Suprapubic skin (tissue), 4 donors: Measurements from ENCODE around the gene IFNG. TPM values are rescaled to one million over a fixed set of nuclear protein-coding genes. Genes with fewer than 3 reads are reported as not detected.
"Not testable (repeated sequence)": the region's sequence is repeated elsewhere in the genome, so short reads cannot be mapped to it uniquely, and the experiment has no call there.

Experiments used
- DNase-seq, 2 donors: peaks; one replicate each; pipeline ENCODE4 v3.0.0-alpha.2; 2019; ENCODE audit warnings: low spot score in 2 of 2
- H3K27ac ChIP-seq: fragments of 200-600 bp; sonication (generic); one replicate; pipeline ENCODE4 v1.5.1; 2019
- H3K27me3 ChIP-seq: fragments of 200-600 bp; sonication (generic); one replicate; pipeline ENCODE4 v1.5.1; 2019
- H3K36me3 ChIP-seq: fragments of 200-600 bp; sonication (generic); one replicate; pipeline ENCODE4 v1.5.1; 2019
- H3K4me1 ChIP-seq: fragments of 200-600 bp; sonication (generic); one replicate; pipeline ENCODE4 v1.5.1; 2019
- H3K4me3 ChIP-seq: fragments of 200-600 bp; sonication (generic); one replicate; pipeline ENCODE4 v1.5.1; 2019; ENCODE audit warnings: mild to moderate bottlenecking
- H3K9me3 ChIP-seq: fragments of 200-600 bp; sonication (generic); one replicate; pipeline ENCODE4 v1.5.1; 2019
- CTCF ChIP-seq, 2 donors: fragments of 200-600 bp in 1 of 2; fragments of 450-650 bp in 1 of 2; sonication (generic) in 1 of 2; IDR thresholded peaks; one replicate each; pipeline ENCODE4 v1.5.1; 2016 to 2019; ENCODE audit warnings: antibody characterized with exemption in 2 of 2, mild to moderate bottlenecking in 1 of 2, moderate library complexity in 1 of 2
- EP300 ChIP-seq: sonication (generic); formaldehyde crosslinking; IDR thresholded peaks from one replicate; pipeline ENCODE4 v1.6.1; 2017; ENCODE audit warnings: antibody characterized with exemption
- POLR2A ChIP-seq, 2 donors: fragments of 450-650 bp; IDR thresholded peaks; one replicate each; pipeline ENCODE4 v1.6.1; 2017; ENCODE audit warnings: antibody characterized with exemption in 2 of 2, mild to moderate bottlenecking in 2 of 2, moderate library complexity in 2 of 2
- POLR2AphosphoS5 ChIP-seq, 3 donors: sonication (generic); formaldehyde crosslinking; IDR thresholded peaks; one replicate each; pipeline ENCODE4 v1.6.1; 2017; ENCODE audit warnings: antibody characterized with exemption in 3 of 3
- WGBS: methylation state at CpG from one replicate; pipeline ENCODE4 v1.1.5; 2018; 5-methylcytosine and 5-hydroxymethylcytosine counted together
- total RNA-seq, 4 donors: library from RNA; depleted of rRNA; stranded (reverse); fragments of >200 nt; gene quantifications; one replicate each; pipeline ENCODE4 v1.1.0, GENCODE V29; 2016

Gene IFNG
- total RNA-seq, 4 donors from 2014 or later = not detected

DNA sequence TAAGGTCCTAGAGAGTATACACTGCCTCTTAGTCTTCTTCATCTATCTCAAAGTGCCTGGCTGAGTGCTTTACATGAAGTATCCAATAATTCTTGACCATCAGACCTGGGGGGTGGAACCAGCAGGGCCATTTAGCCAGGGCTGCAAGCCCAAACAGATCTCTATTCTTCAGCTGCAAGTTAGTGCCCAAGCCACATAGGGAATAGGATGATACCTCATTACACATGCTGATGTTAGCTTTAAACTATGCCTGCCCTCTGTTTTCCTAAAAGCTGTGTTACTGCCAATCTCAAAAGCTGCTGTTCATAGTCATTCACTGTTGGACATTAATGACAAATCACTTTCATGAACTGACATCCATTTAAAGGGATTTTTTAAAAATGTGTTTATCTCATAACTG lies 16.7 kb upstream of the IFNG start:
- H3K4me3 ChIP-seq = no peak overlapping the region
- no peaks in the 10 kb centered on the region for H3K36me3 ChIP-seq
- H3K9me3 ChIP-seq = no peaks in the 10 kb centered on the region
- no peak for TF ChIP-seq EP300
- no peak for TF ChIP-seq POLR2AphosphoS5 (IDR thresholded peaks at IDR 0.05)
- no peak for TF ChIP-seq CTCF (IDR thresholded peaks at IDR 0.05)
- TF ChIP-seq POLR2A (IDR thresholded peaks at IDR 0.05) = no peak
- no peaks in the 10 kb centered on the region for H3K27me3 ChIP-seq
- H3K4me1 ChIP-seq = no peaks in the 10 kb centered on the region
- DNase-seq = no peak
- no peak overlapping the region for H3K27ac ChIP-seq

- Histone ChIP-seq H3K27me3 (no peaks in the 10 kb centered on the region), H3K27ac (no peak overlapping the region), H3K4me1 (no peaks in the 10 kb centered on the region), H3K9me3 (no peaks in the 10 kb centered on the region), H3K4me3 (no peak overlapping the region), H3K36me3 (no peaks in the 10 kb centered on the region)
- TF ChIP-seq POLR2A (IDR thresholded peaks at IDR 0.05) = no peak
- TF ChIP-seq EP300 = no peak
- no peak for TF ChIP-seq POLR2AphosphoS5 (IDR thresholded peaks at IDR 0.05)
- DNase-seq = no peak
- whole genome bisulfite sequencing = 71% methylated on average over 4 of the region's 4 CpGs
Measured at GRCh38 chr12:68175557-68176061, 16.1 kb upstream of the IFNG start.

- not testable (repeated sequence) for H3K4me3 ChIP-seq, DNase-seq, H3K4me1 ChIP-seq, H3K27me3 ChIP-seq, H3K27ac ChIP-seq, H3K36me3 ChIP-seq, H3K9me3 ChIP-seq
- 92% methylated on average over 3 of the region's 3 CpGs for WGBS
Measured at GRCh38 chr12:68174761-68175160, 15.2 kb upstream of the IFNG start.

DNA sequence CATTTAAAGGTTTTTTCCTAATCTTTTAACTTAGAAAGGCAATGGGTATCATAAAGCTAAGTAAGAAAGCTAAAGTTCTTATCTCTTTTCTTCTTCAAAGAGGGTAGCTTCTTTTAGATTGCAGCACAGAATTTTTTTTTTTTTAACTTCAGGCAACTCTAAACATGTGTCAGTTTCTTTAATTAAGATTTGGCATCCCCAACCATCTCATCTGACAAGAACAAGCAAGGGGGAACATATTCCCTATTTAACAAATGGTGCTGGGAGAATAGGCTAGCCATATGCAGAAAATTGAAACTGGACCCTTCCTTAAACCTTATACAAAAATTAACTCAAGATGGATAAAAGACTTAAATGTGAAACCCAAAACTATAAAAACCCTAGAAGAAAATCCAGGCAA lies 14.3 kb upstream of the IFNG start:
- TF ChIP-seq CTCF (IDR thresholded peaks at IDR 0.05) (no peak), POLR2A (IDR thresholded peaks at IDR 0.05) (no peak), EP300 (no peak), POLR2AphosphoS5 (IDR thresholded peaks at IDR 0.05) (no peak)
- DNase-seq = no peak

GRCh38 chr12:68170726-68171125 lies 11.2 kb upstream of the IFNG start:
- WGBS = 47% methylated on average over 2 of the region's 2 CpGs
- Histone ChIP-seq H3K36me3 (no peaks in the 10 kb centered on the region), H3K27ac (no peak overlapping the region), H3K4me3 (no peak overlapping the region), H3K4me1 (no peaks in the 10 kb centered on the region), H3K27me3 (no peaks in the 10 kb centered on the region), H3K9me3 (no peaks in the 10 kb centered on the region)
- no peak for DNase-seq
- no peak for TF ChIP-seq EP300
- no peak for TF ChIP-seq POLR2A (IDR thresholded peaks at IDR 0.05)
- no peak for TF ChIP-seq CTCF (IDR thresholded peaks at IDR 0.05)
- TF ChIP-seq POLR2AphosphoS5 (IDR thresholded peaks at IDR 0.05) = no peak

More for the DNA sequence above, 14.3 kb upstream of the IFNG start:
- Histone ChIP-seq H3K27ac (no peak overlapping the region), H3K9me3 (no peaks in the 10 kb centered on the region), H3K27me3 (no peaks in the 10 kb centered on the region), H3K4me3 (no peak overlapping the region), H3K4me1 (no peaks in the 10 kb centered on the region), H3K36me3 (no peaks in the 10 kb centered on the region)

GRCh38 chr12:68169213-68169889 lies 9.8 kb upstream of the IFNG start:
- Histone ChIP-seq H3K27me3 (no peaks in the 10 kb centered on the region), H3K9me3 (no peaks in the 10 kb centered on the region), H3K27ac (no peak overlapping the region), H3K4me3 (no peak overlapping the region), H3K4me1 (no peaks in the 10 kb centered on the region), H3K36me3 (no peaks in the 10 kb centered on the region)
- no peak for TF ChIP-seq CTCF (IDR thresholded peaks at IDR 0.05)
- TF ChIP-seq POLR2A (IDR thresholded peaks at IDR 0.05) = no peak
- TF ChIP-seq POLR2AphosphoS5 (IDR thresholded peaks at IDR 0.05) = no peak
- TF ChIP-seq EP300 = no peak
- WGBS = 70% methylated on average over 1 of the region's 1 CpG
- DNase-seq = no peak
